Stimulated activated CD8-positive, alpha-beta memory T cell treated with anti-CD3 and anti-CD28 coated beads, Interleukin-4, amount 100 ng/mL, for 1 hour (primary cell): ENCODE results near the gene DPM3.
"Not testable (repeated sequence)": the region's sequence is repeated elsewhere in the genome, so short reads cannot be mapped to it uniquely, and the experiment has no call there.

ENCODE experiments used
- DNase-seq, 2 donors: peaks; one replicate each; pipeline ENCODE4 v3.0.0-alpha.2; 2020; ENCODE audit warnings: low read depth in 2 of 2, low spot score in 1 of 2

DPM3 gene

DNA sequence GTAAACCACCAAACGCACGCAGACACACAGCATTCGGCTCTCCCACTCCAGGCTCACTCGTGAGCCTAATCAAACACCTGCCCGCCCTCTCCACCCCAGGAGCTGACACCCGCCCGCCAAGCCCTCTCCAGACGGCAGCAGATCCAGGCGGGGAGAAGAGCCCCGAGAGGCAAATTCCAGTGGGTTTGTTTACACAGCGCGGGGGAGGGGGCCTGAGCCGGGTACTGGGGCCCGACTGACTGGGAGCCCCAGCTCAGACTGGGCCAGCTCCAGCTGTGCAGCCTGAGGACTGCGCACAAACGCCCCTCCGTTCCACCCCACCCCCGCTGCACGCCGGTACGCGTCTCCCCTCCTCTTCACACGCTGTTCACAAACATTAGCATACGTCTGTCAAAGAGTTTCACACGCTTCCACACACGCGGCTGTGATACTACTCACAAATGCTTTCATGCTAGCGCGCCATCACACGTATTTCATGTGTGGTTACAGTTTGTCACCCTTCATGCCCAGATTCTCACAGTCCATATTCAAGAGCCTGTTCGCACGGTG is 13.7 kb downstream of the DPM3 start:
- no peak for DNase-seq

DNA sequence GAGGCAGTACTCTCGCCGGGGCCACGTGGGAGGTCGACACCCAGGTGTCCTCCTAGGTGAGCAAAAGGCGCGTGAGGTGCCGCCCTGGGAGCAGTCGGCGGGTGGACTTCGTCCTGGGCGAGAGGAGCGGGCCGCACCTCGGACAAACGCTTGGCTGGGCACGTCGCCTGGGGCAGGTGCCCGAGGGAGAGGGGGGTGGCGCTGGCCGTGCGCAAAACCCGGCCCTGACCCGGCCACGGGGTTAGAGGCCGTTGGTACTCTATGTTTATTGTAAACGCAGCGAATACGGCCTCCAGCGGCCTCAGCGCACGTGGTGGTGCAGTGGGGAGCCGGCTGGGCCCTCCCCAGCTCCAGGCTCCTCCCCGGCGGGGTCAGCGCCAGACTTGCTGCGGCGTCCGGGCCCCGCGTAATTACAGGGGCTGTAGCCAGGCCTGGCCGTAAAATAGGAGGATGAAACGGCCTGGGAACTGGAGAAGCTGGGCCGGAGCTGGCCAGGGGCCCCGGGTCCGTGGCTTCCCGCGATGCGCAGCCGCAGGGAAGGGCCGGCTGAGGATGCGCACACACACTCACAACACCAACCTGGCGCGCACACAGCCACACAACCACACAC is 14.3 kb downstream of the DPM3 start:
- no peak for DNase-seq

GRCh38 chr1:155125511-155125945 is 14.8 kb downstream of the DPM3 start:
- no peak for DNase-seq

DNA sequence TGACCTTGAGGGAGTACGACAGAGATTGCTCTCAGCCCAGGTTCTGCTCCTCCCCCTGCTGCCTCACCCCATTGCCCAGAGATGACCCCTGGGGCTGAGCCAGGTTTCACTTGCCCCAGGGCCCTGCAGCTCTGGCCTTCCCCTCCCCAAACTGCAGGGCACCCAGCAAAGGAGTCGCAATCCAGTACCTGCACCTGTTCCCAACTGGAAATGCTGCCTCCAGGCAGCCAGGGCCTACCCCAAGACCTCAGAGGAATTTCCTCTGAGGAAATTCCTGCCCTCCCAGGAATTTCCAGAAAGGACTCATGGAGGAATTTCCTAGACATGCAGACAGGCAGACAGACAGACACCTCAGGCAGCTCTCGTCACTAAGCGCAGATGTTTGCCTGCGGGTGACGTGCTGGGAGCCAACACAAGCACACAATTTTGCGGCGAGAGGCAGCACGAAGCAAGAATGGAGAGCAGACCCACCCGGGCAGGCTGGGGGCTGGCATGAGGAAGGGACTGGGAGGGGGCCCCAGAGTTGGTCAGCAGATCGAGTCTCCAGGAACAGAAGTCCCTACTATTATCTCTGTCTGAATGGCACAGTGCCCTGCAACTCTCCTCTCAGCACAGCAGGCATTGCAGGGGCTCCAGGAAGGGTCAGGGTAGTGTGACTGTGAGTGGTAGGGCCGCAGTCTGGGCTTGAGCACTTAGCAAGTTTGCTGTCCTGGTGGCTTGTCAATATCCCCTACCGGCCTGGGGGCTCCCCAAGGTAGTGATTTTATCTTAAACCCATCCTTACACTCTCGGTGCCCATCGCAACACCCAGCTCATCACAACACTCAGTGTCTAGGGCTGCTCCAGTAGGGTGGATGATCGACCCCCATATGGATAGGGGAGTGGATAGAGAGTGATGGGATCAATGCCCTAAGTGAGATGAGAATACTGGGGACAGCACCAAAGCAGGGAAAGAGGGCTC is 15.5 kb downstream of the DPM3 start:
- no peak for DNase-seq

GRCh38 chr1:155123801-155124200 is 16.5 kb downstream of the DPM3 start:
- DNase-seq, result no peak

- no peak for DNase-seq
Observed at GRCh38 chr1:155122308-155122707, 18.0 kb downstream of the DPM3 start.

- DNase-seq, result no peak
Observed at GRCh38 chr1:155121249-155121648, 19.1 kb downstream of the DPM3 start.

GRCh38 chr1:155120253-155120652 is 20.1 kb downstream of the DPM3 start:
- DNase-seq, result no peak

DNA sequence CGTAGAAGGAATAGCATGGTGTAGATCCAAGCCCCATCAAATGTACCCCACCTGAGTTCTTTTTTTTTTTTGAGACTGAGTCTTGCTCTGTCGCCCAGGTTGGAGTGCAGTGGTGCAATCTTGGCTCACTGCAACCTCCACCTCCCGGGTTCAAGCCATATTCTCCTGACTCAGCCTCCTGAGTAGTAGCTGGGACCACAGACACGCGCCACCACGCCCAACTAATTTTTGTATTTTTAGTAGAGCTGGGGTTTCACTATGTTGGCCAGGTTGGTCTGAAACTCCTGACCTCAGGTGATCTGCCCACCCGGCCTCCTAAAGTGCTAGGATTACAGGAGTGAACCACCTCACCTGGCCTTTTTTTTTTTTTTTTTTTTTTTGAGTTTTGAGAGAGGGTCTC is 22.2 kb downstream of the DPM3 start:
- not testable (repeated sequence) for DNase-seq

GRCh38 chr1:155117610-155118009 is 22.7 kb downstream of the DPM3 start:
- DNase-seq, result no peak

GRCh38 chr1:155116113-155116764 is 24.1 kb downstream of the DPM3 start:
- no peak for DNase-seq

GRCh38 chr1:155113450-155113980 is 26.8 kb downstream of the DPM3 start:
- no peak for DNase-seq

DNA sequence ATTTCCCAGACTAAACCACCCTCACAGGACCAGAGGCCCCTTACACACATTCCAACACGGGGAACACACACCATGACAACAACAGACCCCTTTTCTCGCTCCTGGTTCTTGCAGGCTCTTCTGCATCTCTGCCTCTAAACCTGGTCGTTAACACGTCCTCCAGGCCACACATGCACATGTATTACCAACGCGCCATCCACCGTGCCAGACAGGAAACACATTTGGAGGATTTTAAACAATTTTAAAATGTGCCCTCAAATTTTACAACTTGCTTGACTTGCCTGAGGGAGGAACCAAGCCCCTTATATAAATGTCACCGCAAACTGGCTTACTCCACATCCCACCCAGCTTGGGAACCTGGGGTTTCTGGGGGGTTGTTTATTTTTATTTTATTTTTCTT is 29.5 kb downstream of the DPM3 start:
- DNase-seq, result no peak

GRCh38 chr1:155110381-155110780 is 29.9 kb downstream of the DPM3 start:
- DNase-seq, result no peak

DNA sequence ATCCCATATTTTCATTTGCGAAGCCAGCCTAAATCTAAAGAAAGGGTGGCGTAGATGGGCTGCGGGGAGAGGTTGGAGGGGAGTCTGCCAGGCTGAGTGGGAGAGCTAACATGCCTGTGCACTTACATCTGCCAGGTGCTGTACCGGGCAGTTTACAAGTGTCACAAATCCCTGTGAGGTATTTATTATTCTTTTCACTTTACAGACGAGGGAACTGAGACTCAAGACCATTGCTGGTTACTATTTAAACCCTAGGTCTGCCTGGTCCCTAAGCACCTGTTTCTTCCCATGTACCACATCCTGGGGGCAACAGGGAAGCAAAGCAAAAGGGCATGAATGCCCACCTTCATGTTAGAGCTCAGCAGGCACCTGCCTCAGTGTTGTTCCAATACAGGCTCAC is 32.0 kb downstream of the DPM3 start:
- no peak for DNase-seq

DNA sequence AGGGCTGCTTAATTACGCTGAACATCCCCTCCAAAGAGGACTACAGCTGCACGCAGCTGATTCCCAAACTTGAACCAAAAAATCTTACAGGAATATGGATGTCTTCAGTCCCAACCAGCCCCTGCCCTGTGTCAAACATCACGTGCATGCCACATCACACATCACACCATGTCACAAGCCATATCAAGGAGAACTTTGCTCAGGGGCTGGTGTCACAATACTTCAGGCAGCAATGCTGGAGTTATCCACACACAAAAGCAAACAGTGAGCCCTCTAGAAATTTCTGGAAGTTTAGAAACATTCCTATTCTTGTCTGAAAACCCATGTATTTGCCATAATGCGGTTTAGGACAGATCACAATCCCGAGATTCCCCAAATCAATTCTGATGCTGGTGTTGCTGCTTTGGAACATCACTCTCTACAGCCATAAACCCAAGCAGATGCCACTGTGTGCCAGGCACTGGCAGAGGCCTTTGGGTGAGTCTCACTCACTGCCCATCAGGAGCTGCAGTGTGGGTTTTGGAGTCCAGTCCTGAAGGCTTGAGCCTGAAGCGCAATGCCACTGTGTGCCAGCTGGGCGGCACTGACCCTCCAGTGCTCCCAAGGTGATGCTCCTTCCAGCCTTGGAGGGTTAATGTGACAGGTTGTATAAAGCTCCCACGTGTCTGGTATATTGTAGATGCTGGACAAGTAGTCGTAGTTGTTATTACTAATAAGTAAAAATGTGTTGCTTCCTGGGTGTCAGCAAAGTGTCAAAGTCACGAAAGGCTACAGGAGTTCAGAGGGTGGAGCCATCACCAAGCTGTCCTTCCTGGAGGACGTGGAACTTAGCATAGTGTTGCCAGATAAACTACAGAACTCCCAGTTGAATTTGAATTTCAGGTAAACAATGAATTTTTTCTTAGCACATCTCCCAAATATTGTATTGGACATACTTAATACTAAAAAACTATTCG is 32.7 kb downstream of the DPM3 start:
- DNase-seq, result no peak

- no peak for DNase-seq
Observed at GRCh38 chr1:155106862-155107261, 33.5 kb downstream of the DPM3 start.

GRCh38 chr1:155105604-155106011 is 34.7 kb downstream of the DPM3 start:
- DNase-seq, result no peak

DNA sequence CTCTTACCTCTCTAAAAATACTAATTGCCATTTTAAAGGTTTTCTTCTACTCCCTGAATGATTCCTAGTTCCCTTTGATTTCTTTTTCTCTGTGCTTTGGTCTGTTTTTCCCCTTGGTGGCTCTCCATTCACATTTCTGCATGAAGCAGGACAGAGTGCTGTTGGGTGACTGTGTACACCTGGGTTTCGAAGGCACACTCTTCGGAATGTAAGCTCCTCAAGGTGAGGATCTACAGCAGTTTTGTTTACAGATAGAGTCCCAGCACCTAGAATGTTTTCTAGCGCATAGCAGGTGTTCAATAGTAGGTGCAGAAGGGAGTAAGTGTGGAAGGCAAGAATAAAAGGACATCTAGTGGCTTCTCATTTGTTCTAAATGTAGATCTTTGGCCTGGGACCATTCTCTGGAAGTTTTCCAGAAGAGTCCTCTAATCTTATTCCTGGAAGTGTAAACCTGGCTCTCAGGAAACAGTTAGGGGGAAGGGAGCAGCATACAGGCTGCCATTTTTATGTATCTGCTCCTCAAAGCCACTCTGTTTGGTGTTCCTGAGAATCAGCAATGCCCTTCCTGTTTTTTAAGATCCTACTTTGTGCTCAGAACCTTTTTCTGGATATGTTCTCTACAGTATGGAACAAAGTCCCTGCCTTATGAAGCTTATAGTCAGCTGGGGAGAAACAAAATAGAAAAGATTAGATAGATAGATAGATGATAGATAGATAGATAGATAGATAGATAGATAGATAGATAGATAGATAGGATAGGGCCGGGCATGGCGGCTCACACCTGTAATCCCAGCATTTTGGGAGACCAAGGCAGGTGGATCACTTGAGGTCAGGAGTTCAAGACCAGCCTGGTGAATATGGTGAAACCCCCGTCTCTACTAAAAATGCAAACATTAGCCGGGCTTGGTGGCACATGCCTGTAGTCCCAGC is 35.5 kb downstream of the DPM3 start:
- no peak for DNase-seq
